DND-41 (cell line): ENCODE data around the gene WNT11.

Source experiments
- EZH2 ChIP-seq: IDR thresholded peaks from 3 replicates; pipeline ENCODE4 v1.6.1; 2012; ENCODE audit warnings: borderline replicate concordance, low read depth, mild to moderate bottlenecking, moderate library complexity, low read length, inconsistent platforms; ENCODE audit not compliant: severe bottlenecking
- TF ChIP-seq, protein P1 (sequence below): IDR thresholded peaks from 2 replicates; pipeline ENCODE4 v1.5.1; 2012; ENCODE audit warnings: borderline replicate concordance, low read length, moderate library complexity, mild to moderate bottlenecking; ENCODE audit not compliant: poor library complexity, severe bottlenecking; ENCODE audit errors: extremely low read depth

DNA sequence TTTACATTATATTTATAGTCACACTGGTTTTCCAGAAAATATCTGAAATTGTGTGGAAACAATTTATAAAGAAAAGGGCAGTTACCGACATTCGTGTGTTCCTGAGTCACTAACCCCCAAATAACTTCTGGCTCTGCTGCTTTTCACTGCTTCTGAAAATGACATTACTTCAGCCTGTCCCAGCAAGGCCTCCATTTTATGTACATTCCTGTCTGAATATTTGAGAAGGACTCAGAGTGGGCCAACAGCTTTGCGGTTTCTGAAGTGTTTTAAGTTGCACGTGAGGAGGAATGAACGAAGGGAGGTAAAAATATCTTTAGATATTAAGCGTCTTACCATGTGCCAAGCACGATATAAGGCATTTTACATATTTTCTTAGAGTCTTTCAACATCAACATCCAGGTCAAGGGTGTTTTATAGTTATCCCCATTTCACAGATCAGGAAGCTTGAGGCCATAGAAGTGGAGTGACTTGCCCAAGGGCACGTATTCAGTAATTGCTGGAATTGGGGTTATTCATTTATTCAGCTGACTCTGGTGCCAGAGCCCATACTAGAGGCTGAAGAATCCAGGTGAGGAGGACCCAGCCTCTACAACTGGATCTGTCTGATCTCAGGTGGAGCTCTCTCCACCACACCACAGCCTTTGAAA lies 30.8 kb upstream of the WNT11 start:
- TF ChIP-seq, protein P1, sequence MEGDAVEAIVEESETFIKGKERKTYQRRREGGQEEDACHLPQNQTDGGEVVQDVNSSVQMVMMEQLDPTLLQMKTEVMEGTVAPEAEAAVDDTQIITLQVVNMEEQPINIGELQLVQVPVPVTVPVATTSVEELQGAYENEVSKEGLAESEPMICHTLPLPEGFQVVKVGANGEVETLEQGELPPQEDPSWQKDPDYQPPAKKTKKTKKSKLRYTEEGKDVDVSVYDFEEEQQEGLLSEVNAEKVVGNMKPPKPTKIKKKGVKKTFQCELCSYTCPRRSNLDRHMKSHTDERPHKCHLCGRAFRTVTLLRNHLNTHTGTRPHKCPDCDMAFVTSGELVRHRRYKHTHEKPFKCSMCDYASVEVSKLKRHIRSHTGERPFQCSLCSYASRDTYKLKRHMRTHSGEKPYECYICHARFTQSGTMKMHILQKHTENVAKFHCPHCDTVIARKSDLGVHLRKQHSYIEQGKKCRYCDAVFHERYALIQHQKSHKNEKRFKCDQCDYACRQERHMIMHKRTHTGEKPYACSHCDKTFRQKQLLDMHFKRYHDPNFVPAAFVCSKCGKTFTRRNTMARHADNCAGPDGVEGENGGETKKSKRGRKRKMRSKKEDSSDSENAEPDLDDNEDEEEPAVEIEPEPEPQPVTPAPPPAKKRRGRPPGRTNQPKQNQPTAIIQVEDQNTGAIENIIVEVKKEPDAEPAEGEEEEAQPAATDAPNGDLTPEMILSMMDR: no peak
- no peak for TF ChIP-seq EZH2
